GM12892 (cell line): Measurements from ENCODE around the gene FOXG1.

Source experiments
- DNase-seq: peaks from one replicate; pipeline ENCODE4 v3.0.0; 2011; ENCODE audit not compliant: insufficient read length
- FAIRE-seq: peaks from 2 replicates; lab custom pipeline; 2011; peaks lifted over from hg19 to GRCh38; lab: Jason Lieb, UNC
- POLR2A ChIP-seq: IDR thresholded peaks from 2 replicates; pipeline ENCODE4 v1.6.1; 2011; ENCODE audit warnings: low read depth, low read length, control low read depth
- POLR2AphosphoS5 ChIP-seq: IDR thresholded peaks from 2 replicates; pipeline ENCODE4 v1.6.1; 2011; ENCODE audit warnings: low read depth, low read length, control low read depth
- TAF1 ChIP-seq: IDR thresholded peaks from 2 replicates; pipeline ENCODE4 v1.6.1; 2011; ENCODE audit warnings: low read depth, mild to moderate bottlenecking, control low read depth, low read length, borderline replicate concordance

The FOXG1 gene

DNA sequence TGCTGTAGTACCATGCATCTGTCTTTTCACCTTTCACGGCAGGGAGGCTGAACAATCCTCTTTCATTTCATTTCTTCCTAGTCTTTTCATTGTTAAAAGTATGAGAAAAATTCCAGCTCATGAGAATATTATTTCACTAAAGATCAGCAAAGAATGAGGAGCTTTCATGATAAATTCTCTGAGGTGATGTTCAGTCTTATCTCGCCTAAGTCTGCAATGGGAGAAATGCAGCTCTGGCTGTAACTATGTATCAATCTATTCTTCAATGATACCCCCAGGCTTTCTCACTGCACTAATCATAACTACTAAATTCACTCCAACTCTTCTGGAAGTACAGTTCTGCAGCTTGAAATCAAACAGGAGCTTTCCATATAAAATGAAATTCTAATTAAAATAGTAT lies 15.7 kb downstream of the FOXG1 start:
- FAIRE-seq (peak; percentile 48), DNase-seq (no peak)
- TF ChIP-seq POLR2AphosphoS5 (no peak), POLR2A (no peak), TAF1 (no peak)

DNA sequence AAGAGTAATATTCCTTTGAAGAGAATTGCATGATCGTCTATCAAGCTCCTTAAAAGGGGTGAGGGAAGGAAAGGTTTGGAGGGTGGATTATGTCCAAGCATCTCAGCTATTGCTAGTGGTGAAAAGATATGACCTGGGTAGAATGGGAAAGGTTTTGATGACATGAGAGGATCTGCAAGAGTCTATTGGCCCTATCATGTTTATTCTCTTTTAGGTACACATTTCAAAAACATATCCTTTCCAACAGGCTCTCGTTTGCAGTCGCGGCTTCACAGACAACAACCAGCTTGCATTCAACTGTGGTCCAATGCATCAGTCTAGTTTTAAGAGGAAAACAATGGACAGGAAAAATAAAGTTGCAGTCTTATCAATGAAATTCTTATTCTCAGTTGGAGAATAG lies 17.1 kb downstream of the FOXG1 start:
- TF ChIP-seq POLR2A (no peak), TAF1 (no peak), POLR2AphosphoS5 (no peak)
- DNase-seq, result no peak
- no peak for FAIRE-seq

DNA sequence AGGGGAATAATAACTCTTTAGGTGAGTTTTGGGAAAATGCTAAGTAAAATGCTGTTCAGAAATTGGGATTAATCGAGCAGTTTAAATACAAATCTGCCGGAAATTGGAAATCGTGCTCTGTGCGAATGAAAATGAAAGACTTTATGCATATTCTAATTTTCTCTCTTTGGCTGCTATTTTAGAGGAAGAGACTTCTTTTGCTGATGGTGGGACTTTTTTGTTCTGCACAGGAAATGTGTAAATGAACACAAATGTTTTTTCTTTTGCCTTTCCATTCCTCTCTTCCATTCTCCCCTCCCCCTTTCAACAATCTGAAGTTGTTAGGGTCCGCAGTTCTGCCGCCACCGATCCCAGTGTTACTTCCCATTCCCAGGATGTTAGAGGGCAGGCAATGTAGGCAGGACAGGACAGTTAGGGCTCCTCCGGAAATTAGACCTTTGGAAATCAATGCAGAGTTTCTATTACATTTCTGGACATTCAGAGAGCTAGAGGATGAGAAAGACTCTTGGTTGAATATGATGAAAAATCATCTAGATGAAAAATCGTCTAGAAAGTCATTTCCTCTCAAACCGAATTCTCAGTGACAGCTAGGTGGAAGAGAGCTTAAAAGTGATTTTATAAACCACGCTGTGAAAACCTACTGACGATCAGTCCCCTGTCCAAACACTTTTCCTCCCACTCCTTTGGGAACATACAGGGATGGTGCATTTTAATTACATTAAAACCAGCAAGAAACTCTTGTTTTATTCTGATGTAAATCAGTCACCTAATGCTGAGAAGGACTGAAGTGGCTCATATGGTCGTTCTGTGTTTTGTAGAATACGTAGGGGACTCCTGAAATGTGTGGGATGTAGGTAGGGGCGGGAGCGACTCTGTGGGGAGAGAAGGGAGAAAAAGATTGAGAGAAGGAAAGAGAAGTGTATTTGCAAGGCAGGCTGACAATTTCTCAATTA lies 17.8 kb downstream of the FOXG1 start:
- FAIRE-seq (no peak), DNase-seq (no peak)
- TF ChIP-seq POLR2AphosphoS5 (no peak), TAF1 (no peak)

DNA sequence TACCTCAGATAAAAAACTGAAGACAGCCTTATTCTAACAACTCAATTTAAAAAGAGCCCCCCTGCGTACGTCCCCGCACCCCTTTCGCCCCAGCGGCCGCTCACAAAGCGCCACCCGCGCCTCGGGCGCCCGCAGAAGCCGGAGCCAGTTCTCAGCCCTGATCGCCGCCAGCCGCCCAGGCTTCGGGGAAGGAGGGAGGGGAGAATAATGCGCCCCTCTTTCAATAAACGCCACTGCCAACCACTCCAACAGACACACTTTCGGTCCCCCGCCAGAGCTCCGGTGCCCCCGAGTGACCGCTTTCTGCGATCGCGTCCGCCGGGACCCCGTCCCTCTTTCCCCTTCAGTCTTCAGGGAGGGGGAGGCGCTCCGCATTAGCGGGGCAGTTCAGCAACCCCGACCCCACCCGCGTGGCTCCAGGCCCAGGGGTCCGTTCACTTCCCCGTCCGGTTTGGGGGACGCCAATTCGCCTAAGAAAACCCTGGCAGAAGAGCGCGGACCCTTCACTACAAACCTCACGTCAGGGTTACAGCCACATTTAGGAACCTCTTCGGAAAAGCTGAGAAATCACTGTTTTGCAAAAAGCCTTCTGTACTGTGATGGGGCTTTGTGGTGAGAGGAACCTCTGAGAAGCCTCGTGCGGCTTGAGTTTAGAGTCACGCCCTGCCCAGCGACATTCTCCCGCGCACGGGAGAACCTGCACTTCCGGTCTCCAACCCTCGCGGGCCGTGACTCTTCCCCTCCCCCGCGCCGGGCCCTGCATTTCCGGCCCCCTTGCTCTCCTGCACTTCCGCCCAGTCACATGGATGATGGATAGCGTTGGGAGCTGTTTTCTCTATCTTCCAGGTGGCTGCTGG lies 18.7 kb downstream of the FOXG1 start:
- TF ChIP-seq POLR2A (0 out of 2 replicates have a peak, but pooled peaks have one; percentile 30), TAF1 (no peak), POLR2AphosphoS5 (no peak)
- DNase-seq (no peak), FAIRE-seq (peak; percentile 5)

DNA sequence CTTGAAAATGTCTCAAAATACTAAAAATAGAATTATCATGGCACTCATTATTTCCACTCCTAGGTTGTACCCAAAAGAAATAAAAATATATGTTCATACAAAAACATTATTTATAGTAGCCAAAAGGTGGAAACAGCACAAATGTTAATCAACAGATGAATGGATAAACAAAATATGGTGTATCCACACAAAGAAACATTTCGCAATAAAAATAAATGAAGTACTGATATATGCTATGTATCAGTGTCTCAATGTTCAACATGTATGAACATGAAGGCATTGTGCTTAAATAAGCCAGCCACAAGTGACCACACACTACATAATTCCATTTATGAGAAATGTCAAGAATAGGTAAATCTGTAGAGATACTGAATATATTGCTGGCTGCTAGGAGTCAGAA lies 40.9 kb downstream of the FOXG1 start:
- DNase-seq (no peak), FAIRE-seq (no peak)
- TF ChIP-seq TAF1, result no peak
- no peak for TF ChIP-seq POLR2AphosphoS5
- TF ChIP-seq POLR2A, result no peak

DNA sequence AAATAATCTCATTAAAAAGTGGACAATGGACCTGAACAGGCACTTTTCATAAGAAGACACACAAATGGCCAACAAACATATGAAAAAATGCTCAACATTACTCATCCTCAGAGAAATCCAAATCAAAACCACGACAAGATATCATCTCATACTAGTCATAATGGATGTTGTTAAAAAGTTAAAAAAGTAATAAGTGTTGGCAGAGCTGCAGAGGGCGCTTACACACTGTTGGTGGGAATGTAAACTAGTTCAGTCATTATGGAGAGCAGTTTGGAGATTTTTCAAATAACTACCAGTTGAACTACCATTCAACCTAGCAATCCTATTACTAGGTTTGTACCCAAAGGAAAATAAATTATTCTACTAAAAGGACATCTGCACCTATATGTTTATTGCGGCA lies 47.2 kb downstream of the FOXG1 start:
- FAIRE-seq (peak; percentile 57), DNase-seq (no peak)
- TF ChIP-seq TAF1, result no peak
- TF ChIP-seq POLR2AphosphoS5, result no peak
- no peak for TF ChIP-seq POLR2A
